Measurements from ENCODE around the gene GFRA1.
"Not testable (repeated sequence)": the region's sequence is repeated elsewhere in the genome, so short reads cannot be mapped to it uniquely, and the experiment has no call there.

Gene GFRA1

DNA sequence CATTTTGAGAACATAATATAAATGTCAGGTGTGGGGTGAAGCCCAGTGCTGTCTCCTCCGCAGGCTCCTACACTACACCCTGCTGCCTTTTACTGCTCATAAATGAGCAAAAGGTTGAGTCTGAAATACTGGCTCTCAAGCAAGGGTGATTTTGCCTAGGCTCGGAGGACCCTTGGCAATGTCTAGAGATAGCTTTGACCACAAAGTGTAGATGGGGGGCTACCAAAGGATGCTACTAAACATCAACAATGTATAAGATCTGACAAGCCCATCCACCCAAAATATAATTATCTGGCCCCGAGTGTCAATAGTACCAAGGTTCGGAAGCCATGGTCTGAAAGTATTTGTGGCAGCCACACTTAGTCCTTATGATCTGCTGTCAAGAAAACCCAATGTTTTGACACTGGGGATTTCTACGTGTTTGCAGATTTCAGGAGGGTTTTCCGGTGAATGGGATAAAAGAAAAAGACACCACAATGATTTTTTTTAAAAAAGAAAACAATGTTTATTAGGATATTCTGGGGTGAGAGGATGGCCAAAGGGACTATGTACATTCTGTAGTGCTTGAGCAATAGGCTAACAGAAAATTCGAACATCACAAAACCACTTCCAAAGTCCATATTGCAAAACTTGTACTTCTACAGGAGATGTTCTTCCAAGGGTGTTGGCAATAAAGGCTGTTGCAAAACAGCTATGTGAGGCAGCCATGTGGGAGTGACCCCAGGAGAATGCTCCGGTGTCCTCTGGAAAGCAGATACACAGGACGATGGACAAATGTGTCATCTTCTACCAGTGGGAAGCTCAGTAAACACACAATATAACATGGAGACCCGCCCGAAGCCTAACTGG, 216.3 kb downstream of the GFRA1 start:
- DNase-seq, result no peak

GRCh38 chr10:116055917-116056252, 217.1 kb downstream of the GFRA1 start:
- DNase-seq, result no peak

- no peak for DNase-seq
These were observed 217.6 kb downstream of the GFRA1 start for GRCh38 chr10:116055252-116055916.

DNA sequence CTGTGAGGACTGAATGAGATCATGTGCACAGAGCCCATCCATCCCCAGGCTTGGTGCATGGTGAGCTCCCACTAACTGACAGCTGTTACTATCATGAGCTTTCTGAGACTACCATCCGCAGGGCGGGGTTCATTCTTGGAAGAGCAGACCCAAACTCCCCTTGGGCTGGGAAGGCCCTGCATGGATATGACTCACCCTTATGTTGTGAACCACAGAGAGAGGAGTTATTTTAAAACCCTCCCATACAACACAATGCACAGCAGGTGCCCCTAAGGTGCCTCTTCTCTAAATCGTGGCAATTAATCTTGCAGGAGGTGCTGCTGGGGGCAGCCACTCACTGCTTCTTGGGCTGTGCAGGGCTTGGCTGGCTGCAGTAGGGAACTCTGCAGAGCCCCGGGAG, 219.1 kb downstream of the GFRA1 start:
- DNase-seq, result no peak

GRCh38 chr10:116053009-116053730, 219.8 kb downstream of the GFRA1 start:
- DNase-seq, result not testable (repeated sequence)

DNA sequence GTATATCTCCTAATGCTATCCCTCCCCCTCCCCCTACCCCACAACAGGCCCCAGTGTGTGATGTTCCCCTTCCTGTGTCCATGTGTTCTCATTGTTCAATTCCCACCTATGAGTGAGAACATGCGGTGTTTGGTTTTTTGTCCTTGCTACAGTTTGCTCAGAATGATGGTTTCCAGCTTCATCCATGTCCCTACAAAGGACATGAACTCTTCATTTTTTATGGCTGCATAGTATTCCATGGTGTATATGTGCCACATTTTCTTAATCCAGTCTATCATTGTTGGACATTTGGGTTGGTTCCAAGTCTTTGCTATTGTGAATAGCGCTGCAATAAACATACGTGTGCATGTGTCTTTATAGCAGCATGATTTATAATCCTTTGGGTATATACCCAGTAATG, 220.5 kb downstream of the GFRA1 start:
- not testable (repeated sequence) for DNase-seq

DNA sequence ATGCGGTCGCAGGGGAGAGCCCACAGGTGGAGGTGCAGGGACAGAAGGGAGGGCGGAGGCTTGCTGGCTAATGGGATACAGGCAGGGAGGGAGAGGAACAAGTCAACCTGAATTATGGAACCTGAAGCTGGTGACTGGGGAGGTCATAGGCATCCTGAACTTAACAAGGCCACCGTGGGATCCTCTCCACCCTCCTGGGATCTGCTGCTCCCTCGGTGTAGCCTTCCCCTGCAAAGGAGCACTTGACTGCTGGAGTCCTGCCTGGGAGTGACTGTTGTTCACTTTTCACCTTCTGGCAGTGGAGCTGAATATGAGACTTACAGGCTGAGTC, 223.1 kb downstream of the GFRA1 start:
- no peak for DNase-seq

GRCh38 chr10:116049158-116049973, 223.6 kb downstream of the GFRA1 start:
- no peak for DNase-seq

DNA sequence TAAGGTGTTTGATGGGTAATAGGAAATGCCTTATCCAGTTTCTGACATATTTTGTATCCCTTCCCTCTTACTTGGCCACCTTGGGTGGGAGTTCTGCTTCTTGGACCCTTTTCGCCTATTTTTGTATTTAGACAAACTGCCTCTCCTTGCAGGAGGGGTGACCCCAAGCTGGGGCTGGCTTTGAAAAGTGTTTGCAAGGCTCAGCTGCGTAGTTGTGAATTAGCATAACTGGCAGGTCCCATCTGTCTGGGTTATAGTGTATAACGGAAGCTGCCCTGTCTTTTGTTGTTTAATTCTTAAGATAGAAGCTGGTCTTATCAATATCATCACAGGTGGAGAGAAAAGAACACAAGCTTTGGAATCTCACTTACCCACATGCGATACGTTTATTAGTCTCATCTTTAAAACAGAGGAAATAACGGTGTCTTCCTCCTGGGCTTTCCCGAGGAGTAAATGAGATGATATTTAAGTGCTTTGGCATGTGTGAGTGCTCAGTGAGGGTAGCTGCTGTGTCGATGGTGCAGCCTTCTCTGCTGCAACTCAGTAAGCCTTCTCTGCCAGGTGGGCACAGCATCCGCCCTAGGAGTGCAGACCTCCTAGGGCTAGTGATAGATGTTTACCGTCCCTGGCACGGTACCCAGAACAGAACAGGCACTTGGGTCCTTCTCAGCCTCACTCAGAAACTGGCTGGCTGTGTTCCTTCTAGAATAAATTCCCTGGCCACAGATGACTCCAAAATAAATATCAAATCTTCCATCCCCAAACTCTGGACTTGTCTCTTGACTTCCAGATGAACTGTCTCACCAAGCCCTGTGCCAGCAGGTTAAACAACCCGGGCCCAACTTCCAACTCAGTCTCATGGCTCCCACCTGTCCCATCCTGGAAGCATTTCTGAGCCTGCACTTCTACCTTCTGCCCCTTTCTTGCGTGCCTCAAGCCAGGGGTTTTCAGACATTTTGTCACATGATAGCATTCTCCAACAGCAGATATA, 227.3 kb downstream of the GFRA1 start:
- no peak for DNase-seq

- no peak for DNase-seq
These were observed 228.2 kb downstream of the GFRA1 start for GRCh38 chr10:116044801-116045248.

DNA sequence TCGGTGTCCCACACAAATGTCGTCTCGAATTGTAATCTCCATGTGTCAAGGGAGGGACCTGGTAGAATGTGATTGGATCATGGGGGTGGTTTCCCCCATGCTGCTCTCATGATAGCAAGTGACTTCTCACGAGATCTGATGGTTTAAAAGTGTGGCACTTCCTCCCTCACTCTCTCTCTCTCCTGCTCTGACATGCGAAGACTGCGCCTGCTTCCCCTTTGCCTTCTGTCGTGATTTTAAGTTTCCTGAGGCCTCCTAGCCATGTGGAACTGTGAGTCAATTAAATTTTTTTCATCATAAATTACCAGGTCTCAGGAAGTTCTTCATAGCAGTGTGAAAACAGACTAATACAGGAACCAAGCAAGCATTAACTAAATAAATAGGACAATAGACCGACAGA, 229.1 kb downstream of the GFRA1 start:
- DNase-seq, result no peak

GRCh38 chr10:116043304-116043703, 229.7 kb downstream of the GFRA1 start:
- no peak for DNase-seq

DNA sequence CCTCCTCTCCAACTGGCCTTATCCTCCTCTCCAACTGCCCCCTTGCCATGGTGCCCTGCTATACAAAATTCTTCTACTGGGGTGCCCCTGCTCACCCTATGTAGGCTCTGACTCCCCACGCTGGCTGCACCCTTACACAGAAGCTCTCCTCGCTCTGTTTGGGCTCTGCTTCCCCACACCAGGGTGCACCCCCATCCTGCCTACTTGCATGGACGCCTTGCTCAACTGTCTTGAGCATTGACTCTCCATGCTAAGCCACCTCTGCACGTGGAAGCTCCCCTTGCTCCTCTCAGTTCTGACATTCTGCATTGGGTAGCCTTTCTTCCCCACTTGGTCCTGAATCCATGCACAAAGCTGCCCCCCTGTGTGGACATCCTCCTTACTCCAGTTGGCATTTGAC, 231.1 kb downstream of the GFRA1 start:
- no peak for DNase-seq

- DNase-seq, result no peak
These were observed 233.4 kb downstream of the GFRA1 start for GRCh38 chr10:116039612-116040011.

- no peak for DNase-seq
These were observed 234.7 kb downstream of the GFRA1 start for GRCh38 chr10:116038259-116038658.

GRCh38 chr10:116035406-116035805, 237.6 kb downstream of the GFRA1 start:
- DNase-seq, result not testable (repeated sequence)

- no peak for DNase-seq
These were observed 242.4 kb downstream of the GFRA1 start for GRCh38 chr10:116030576-116030975.

DNA sequence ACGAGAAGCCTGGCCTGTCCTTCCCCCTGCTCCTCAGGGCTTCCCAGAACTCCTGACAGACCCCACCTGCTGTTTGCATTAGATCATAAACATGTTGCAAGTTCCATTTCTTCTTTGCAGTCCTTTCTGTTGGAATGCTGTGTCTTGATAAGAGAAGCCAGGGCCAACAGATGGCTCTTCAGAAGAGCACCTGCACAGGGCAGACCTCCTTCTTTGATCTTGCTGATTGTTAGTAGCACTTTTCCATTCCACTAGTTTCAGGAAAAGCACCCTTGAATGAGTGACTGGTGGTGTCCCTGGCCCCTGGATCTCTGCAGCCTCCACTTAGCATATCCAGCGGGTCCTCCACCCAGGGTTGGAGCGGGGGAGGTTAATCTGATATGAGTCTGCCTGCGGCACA, 243.2 kb downstream of the GFRA1 start:
- DNase-seq, result no peak

GRCh38 chr10:116027355-116027754, 245.7 kb downstream of the GFRA1 start:
- DNase-seq, result no peak

GRCh38 chr10:116026725-116027124, 246.3 kb downstream of the GFRA1 start:
- no peak for DNase-seq

- DNase-seq, result no peak
These were observed 246.7 kb downstream of the GFRA1 start for GRCh38 chr10:116026315-116026714.

All from amniotic stem cell (primary cell).